GM12873 (cell line): Measurements from ENCODE around the gene PFKP.

Experiments
- CTCF ChIP-seq: IDR thresholded peaks from 2 replicates; pipeline ENCODE4 v1.5.1; 2012; ENCODE audit warnings: low read depth, mild to moderate bottlenecking, moderate library complexity, low read length, control low read depth; ENCODE audit not compliant: insufficient read depth; ENCODE audit errors: missing control alignments

The PFKP gene

DNA sequence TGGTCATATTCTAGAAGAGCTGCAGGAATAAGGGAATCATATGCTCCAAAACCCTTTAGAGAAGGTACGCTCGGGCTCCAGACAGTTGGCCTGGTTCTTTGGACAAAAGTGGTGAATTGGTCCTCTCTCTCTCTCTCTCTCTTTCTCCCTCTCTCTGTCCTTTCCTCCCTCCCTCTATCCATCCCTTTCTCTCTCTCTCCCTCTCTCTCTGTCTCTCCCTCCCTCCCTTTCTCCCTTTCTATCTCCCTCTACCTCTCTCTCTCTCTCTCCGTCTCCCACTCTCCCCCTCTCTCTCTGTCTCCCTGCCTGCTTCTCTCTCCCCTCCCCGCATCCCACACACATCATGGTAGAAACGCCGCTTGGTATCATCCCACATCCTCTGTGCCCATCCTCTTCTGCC lies 19.8 kb upstream of the PFKP start:
- TF ChIP-seq CTCF, result no peak

DNA sequence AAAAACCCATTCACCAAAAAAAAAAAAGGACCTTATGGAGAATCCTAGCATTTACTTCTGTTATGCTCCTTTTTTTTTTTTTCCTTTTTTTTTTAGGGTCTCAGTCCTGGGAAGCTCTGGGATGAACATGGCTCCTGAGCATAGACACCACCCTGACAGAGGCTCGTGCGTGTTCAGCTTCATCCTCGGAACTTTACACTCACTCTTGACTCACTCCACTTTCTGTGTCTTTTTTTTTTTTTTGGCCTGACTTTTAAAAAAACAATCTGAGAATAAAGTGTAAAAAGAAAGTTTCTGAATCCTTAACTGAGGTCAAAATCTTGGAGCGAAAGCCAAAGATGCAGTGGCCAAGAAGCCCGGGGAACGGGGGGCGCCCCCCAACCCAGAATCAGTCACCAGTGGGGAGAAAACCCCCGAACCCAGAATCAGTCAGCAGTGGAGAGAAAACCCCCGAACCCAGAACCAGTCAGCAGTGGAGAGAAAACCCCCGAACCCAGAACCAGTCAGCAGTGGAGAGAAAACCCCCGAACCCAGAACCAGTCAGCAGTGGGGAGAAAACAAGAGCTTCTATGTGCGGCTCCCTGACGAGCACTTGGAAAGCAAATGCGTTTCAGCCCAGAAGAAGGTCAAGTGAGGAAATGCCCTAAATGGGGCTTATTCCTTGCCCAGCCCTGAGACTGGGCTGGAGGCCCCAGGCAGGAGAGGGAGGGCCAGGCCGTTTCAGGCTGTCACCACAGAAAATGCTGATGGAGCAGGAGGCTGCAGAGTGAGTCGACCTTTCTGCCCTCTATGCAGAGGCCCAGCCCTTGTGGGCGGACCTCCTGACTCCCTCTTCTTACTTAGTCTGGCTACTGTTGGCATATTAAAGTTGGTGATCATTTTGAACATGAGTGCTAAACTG lies 19.0 kb upstream of the PFKP start:
- TF ChIP-seq CTCF, result no peak

- TF ChIP-seq CTCF, result no peak
Measured at GRCh38 chr10:3051692-3052091, 15.7 kb upstream of the PFKP start.

- no peak for TF ChIP-seq CTCF
Measured at GRCh38 chr10:3053155-3053554, 14.2 kb upstream of the PFKP start.

DNA sequence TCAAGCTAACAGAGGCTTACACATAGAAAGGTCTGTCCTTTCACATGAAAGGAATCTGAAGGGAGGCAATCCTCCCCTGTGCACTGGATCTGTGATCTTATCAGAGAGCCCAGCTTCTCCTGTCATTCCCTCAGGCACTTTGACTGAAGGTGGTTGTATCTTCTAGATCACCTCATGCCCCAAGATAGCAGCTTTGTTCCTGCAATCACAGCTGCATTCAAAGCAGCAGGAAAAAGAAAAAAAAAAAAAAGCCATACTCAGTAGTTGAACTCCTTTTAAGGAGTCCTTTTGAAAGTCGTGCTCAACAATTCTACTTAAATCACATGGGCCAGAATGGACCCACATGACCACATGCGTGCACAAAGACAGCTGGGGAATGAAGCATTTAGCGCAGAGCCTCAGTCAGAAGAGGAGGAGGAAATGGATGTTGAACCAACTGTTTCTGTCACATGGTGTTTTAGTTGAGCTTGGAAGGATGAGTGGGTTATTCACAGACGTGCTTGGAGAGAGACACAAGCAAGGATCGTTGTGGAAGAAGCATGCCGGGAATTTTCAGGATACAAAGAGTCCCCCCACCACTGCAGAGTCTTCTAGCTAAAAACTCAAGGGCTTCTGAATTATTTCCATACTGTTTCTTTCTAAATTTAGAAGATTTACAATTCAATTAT lies 13.0 kb upstream of the PFKP start:
- no peak for TF ChIP-seq CTCF

DNA sequence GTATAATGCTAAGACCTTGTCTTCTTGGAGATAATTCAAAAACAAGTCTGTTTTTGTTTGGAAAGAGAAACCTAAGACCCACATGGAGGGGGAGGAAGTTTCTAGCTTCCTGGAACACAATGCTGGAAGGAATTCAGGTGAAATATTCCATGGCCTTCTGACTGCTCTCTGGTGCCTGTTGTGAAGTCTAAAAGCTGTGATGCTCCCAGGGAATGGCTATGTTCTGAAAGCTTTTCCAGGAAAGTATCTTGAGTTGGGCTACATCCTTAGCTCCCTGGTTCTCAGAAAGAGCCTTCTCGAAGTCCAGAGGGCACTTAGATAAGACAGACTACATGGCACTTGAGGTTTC lies 12.5 kb upstream of the PFKP start:
- no peak for TF ChIP-seq CTCF

GRCh38 chr10:3056280-3057037 lies 10.9 kb upstream of the PFKP start:
- TF ChIP-seq CTCF, result no peak
